IMR-90 (cell line): ENCODE measurements around the gene FUT8.

ENCODE experiments used
- BHLHE40 ChIP-seq: fragments of 150-350 bp; IDR thresholded peaks from 2 replicates; pipeline ENCODE4 v1.6.1; 2016; ENCODE audit warnings: mild to moderate bottlenecking, low read depth, low read length
- CEBPB ChIP-seq: IDR thresholded peaks from 2 replicates; pipeline ENCODE4 v1.6.1; 2012; ENCODE audit warnings: low read depth, low read length, improper control_type of control experiment
- CTCF ChIP-seq: conservative IDR thresholded peaks from 2 replicates; pipeline ENCODE4 v1.5.1; 2012; ENCODE audit warnings: mild to moderate bottlenecking, low read depth, low read length, improper control_type of control experiment
- ELK1 ChIP-seq: fragments of 150-350 bp; IDR thresholded peaks from 2 replicates; pipeline ENCODE4 v1.6.1; 2016; ENCODE audit warnings: low read depth, mild to moderate bottlenecking, low read length, moderate library complexity, borderline replicate concordance
- FOS ChIP-seq: fragments of 150-350 bp; IDR thresholded peaks from 2 replicates; pipeline ENCODE4 v1.6.1; 2016; ENCODE audit warnings: low read depth, low read length
- MAZ ChIP-seq: IDR thresholded peaks from 2 replicates; pipeline ENCODE4 v1.6.1; 2012; ENCODE audit warnings: low read depth, mild to moderate bottlenecking, low read length, improper control_type of control experiment, moderate library complexity, borderline replicate concordance
- MXI1 ChIP-seq: IDR thresholded peaks from 2 replicates; pipeline ENCODE4 v1.6.1; 2012; ENCODE audit warnings: low read depth, mild to moderate bottlenecking, low read length, moderate library complexity, borderline replicate concordance
- POLR2A ChIP-seq: IDR thresholded peaks from 2 replicates; pipeline ENCODE4 v1.6.1; 2012; ENCODE audit warnings: mild to moderate bottlenecking, low read depth, low read length
- RAD21 ChIP-seq: IDR thresholded peaks from 2 replicates; pipeline ENCODE4 v1.6.1; 2012; ENCODE audit warnings: low read length, improper control_type of control experiment
- SMC3 ChIP-seq: fragments of 150-350 bp; IDR thresholded peaks from 2 replicates; pipeline ENCODE4 v1.6.1; 2016; ENCODE audit warnings: low read depth, mild to moderate bottlenecking, antibody characterized with exemption, low read length, moderate library complexity

- TF ChIP-seq CTCF: no peak
- no peak for TF ChIP-seq POLR2A
- TF ChIP-seq RAD21: no peak
- TF ChIP-seq CEBPB: no peak
- TF ChIP-seq BHLHE40: no peak
- no peak for TF ChIP-seq ELK1
- TF ChIP-seq SMC3: no peak
- no peak for TF ChIP-seq FOS
- TF ChIP-seq MXI1: no peak
- no peak for TF ChIP-seq MAZ
These were observed 136.9 kb downstream of the FUT8 start for GRCh38 chr14:65549429-65549828.
